Left renal cortex interstitium (tissue), 4 donors: ENCODE data around the gene PDX1. TPM values are rescaled to one million over a fixed set of nuclear protein-coding genes. Genes with fewer than 3 reads are reported as not detected.

ENCODE experiments used
- DNase-seq, 4 donors: peaks; one replicate each; pipeline ENCODE4 v3.0.0-alpha.2; 2013; ENCODE audit warnings: low read depth in 4 of 4, low spot score in 2 of 4, missing footprints in 1 of 4
- polyA plus RNA-seq, 4 donors: library from polyadenylated mRNA; unstranded; fragments of 120-200 nt; gene quantifications; one replicate each; pipeline ENCODE4 v1.2.1, GENCODE V29; 2013; ENCODE audit not compliant: insufficient read length in 4 of 4

PDX1 gene
- polyA plus RNA-seq, 4 donors = not detected

DNA sequence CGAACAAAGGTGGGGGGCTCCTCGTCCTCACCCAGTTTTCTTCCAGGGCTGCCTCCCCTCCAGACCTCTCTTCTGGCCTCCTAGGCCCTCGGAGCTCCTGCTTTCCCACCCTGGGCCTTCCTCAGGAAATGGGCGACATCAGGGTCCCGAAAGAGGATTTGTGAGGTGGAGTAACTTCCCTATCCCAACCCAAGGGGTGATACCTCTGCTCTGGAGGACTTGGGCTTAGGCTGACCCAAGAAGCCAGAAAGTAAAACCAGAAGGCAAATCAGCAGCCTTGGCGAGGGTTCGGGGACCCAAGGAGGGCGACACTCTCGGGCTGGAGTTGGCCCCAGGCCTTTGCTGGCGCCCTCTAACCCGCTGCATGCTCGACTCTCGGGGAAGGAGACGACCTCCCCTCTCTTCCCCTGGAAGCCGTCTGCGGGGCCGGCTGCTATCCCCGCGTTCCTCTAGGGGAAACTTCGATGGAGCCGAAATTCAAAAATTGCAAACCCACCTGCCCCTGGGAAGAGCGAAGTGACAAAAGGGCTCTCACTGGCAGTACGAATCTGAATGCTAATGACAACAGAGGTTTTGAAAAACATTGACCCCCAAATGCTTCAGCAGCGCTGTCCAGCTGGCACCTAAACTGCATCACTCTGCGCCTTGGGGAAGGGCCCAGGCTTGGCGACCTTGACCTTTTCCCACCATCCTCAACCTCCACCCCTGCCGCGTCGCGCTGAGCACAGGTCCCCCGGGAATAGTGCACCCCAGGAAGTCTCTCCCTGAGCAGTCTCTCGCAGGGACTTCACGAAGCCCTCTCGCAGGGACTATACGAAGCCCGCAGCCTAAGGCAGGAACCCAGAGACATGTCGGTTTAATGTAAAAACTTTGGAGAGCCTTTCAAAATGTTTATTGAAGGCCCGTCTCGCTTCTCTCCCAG is 2.4 kb downstream of the PDX1 start:
- no peak for DNase-seq

DNA sequence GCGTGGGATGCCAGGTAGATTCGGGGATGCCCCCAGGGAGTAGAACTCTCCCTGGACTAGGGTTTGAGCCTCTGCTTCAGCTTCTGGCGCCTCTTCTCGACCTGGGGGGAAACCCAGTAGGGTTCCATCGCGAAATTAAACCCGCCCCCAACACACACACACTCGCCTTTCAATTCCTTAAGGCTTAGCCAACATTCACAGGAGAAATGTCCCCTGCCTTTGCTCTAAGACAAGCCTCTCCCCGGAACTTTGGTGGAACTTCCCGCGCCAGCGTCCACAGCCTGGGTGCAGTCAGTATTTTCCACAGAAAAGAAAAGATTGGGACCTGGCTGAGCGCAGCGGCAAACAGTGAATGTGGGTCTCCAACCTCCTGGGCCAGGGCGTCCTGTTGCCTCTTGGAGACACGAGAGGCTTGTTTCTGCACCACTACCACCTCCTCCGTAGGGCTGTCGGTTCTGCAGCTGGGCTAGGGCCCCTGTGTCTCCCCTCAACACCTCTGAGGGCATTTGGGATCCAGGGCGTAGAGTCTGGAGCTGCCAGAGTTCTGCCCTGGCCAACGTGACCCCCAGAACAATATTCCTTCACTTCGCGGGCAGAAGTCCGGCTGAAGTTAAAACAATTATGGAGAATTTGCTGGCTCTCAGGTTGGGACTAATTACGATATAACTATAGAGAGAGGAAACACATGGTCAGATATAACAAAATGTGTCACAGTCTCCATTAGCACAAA is 3.2 kb downstream of the PDX1 start:
- no peak for DNase-seq

DNA sequence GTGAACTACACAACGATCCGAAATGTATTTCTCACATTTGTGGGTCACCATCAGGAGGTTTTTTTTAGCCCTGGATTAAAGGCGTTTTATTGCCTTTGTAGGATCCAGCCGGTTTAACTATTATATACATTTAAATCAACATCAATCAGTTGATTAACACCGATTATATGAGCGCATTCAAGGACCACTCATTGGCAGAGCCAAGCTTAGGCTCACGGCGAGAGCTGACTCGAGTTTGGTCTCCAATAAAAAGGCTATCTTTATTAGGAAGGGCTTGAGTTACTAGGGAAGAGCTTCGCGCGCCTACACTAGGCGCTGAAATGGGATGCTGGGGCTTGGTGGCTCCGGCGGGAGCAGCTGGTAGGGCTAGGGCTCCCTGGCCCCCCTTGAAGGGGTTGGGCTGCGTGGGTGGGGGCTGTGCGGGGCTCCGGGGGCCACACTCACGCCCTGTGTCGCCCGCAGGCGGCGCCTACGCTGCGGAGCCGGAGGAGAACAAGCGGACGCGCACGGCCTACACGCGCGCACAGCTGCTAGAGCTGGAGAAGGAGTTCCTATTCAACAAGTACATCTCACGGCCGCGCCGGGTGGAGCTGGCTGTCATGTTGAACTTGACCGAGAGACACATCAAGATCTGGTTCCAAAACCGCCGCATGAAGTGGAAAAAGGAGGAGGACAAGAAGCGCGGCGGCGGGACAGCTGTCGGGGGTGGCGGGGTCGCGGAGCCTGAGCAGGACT is 4.2 kb downstream of the PDX1 start:
- DNase-seq = no peak

DNA sequence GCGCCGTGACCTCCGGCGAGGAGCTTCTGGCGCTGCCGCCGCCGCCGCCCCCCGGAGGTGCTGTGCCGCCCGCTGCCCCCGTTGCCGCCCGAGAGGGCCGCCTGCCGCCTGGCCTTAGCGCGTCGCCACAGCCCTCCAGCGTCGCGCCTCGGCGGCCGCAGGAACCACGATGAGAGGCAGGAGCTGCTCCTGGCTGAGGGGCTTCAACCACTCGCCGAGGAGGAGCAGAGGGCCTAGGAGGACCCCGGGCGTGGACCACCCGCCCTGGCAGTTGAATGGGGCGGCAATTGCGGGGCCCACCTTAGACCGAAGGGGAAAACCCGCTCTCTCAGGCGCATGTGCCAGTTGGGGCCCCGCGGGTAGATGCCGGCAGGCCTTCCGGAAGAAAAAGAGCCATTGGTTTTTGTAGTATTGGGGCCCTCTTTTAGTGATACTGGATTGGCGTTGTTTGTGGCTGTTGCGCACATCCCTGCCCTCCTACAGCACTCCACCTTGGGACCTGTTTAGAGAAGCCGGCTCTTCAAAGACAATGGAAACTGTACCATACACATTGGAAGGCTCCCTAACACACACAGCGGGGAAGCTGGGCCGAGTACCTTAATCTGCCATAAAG is 4.8 kb downstream of the PDX1 start:
- no peak for DNase-seq

DNA sequence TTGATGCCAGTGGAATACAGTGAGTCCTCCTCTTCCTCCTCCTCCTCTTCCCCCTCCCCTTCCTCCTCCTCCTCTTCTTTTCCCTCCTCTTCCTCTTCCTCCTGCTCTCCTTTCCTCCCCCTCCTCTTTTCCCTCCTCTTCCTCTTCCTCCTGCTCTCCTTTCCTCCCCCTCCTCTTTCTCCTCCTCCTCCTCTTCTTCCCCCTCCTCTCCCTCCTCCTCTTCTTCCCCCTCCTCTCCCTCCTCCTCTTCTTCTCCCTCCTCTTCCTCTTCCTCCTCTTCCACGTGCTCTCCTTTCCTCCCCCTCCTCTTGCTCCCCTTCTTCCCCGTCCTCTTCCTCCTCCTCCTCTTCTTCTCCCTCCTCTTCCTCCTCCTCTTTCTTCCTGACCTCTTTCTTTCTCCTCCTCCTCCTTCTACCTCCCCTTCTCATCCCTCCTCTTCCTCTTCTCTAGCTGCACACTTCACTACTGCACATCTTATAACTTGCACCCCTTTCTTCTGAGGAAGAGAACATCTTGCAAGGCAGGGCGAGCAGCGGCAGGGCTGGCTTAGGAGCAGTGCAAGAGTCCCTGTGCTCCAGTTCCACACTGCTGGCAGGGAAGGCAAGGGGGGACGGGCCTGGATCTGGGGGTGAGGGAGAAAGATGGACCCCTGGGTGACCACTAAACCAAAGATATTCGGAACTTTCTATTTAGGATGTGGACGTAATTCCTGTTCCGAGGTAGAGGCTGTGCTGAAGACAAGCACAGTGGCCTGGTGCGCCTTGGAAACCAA is 5.6 kb downstream of the PDX1 start:
- DNase-seq = no peak

DNA sequence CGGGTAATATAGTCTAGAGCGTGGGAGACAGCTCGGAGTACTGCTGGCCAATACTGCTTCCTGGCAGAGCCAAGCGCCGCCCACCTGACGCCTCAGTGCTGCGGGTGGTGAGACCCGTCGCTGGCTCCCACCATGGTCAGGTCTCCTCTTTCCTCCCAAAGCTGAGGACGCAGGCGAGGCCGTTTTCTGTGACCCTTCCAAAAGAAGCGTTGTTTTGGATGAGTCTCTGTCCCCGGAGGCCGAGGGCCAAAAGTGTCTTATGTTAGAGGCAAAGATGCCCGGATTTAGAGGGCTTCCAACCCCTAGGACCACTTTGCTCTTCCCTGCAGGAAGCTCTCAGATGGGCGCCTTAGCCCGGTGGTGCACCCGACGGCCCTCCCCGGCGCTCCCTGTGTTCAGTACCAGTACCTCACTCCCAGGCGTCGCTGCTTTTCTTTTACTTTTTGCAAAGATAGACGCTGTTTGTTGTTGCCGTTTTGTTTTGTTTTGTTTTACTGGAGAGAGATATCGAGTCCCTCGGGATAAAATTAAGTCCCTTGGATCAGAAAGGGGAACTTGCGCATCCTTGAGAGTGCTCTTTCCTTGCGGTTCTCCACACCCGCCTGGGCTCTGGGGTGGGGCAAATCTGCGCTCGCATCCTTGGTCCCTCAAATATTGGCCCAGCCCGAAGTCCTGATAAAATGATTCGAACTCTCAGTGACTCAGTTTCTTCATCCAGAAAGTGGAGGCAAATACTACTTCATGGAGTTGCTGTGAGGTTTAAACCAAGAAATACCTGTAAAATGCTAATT is 7.0 kb downstream of the PDX1 start:
- DNase-seq = no peak

DNA sequence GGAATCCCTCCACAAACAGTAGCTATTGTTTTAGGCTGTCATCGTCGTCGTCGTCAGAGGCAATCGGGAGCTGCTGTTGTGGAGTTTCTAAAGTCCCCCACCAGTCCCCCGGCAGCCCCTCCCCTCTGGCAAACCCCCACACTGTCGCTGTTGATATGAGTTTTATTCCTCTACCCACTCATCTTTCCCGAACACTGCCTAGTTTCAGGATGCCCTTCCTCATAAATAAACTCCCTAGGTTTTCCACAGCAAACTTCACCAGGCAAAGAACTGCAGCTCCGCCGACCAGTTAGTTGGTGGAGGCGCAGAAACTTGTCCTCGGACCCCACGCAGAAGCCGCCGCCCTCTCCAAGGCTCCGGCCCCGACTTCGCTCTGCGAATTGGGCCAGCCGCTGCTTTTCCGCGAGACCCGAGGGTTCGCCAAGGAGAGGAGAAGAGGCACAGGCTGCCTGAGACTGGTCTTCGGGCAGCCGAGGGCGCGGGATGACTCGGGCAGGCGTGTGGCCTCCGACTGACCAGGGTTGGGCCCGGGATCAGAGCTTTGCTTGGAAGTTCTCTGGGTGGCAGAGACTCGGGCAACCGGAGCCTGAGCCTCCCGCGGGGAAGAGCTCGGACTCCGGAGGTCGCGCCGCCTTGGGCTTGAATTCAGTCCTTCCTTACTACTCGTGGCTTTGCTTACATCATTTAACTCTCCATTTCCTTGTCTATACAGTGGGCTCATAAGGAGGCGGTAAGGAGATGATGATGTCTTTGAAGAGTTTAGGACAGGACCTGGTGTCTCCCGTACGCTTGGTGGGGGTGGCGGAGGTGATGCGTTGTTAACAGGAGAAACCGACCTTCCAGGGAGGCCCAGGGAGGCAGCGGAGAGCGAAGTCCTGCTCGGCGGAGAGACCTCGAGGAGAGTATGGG is 7.9 kb downstream of the PDX1 start:
- DNase-seq = no peak

DNA sequence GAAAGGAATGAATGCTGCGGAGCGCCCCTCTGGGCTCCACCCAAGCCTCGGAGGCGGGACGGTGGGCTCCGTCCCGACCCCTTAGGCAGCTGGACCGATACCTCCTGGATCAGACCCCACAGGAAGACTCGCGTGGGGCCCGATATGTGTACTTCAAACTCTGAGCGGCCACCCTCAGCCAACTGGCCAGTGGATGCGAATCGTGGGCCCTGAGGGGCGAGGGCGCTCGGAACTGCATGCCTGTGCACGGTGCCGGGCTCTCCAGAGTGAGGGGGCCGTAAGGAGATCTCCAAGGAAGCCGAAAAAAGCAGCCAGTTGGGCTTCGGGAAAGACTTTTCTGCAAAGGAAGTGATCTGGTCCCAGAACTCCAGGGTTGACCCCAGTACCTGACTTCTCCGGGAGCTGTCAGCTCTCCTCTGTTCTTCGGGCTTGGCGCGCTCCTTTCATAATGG is 8.6 kb downstream of the PDX1 start:
- no peak for DNase-seq

DNA sequence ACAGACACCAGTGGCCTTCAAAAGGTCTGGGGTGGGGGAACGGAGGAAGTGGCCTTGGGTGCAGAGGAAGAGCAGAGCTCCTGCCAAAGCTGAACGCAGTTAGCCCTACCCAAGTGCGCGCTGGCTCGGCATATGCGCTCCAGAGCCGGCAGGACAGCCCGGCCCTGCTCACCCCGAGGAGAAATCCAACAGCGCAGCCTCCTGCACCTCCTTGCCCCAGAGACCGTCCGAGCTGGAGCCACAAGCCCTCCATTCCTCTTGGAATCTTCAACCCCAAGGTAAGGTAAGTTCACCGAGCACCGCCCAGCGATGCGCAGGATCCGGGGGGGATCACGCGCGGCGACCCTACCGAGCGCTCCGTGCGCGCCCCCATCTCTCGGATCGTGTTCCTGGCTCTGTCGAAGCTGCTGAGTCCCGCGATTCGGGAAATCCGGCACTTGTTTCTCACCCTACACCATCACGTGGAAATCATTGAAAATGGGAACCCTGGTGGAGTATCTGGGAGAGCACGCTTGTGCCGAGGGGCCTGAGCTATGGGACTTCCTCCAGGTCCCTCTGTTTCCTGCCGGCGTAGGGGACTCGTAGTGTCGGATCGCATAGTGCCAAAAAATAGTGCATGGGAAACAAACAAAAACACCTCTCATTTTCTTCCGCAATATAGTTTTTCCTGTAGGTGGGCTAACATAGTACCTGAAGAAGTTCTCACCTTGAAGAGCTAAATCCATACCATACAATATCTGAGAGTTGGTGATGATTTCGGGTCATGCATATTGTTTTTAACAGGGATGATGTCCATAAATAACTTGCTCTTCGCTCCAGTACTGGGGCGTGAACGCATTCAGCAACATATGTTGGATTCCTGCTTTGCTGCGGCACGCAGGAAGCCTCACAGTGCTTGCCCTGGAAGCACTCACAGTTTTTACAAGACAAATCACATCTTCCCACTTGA is 9.3 kb downstream of the PDX1 start:
- DNase-seq = no peak

DNA sequence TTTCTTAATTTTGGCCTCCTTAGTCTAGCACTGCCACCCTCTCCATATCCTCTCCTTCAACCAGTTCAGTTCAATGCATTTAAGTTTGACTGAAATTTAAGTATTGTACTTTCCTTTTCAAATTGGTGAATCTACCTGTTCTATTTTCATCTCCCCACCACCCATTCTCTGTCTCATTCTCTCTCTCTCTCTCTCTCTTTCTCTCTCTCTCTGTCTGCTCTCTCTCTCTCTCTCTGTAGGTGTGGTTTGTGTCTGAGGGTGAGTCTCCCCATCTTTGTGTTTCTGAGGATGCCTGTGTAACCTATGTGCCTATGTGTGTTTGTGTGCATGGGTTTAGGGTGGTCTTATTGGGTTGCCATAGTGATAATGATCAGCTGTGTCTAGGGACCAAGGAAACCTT is 10.1 kb downstream of the PDX1 start:
- DNase-seq = no peak

DNA sequence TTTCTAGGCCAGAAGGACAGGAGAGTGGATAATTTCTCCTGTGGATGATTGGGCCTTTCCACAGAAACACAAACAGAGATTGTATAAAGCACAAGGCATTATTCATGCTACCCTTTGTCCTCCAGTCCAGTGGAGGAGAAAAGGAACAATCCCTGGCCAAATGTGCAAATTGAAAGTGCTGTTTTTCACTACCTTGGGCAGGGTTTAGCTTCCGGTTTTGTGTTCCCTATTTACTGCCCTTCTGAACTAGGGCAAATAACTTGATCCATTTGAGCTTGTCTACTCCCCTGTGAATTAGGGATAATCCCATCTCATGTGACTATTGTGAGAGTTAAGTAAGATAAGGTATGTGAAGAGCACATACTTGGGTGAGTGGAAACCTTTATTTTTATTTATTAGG is 13.3 kb downstream of the PDX1 start:
- DNase-seq = no peak

DNA sequence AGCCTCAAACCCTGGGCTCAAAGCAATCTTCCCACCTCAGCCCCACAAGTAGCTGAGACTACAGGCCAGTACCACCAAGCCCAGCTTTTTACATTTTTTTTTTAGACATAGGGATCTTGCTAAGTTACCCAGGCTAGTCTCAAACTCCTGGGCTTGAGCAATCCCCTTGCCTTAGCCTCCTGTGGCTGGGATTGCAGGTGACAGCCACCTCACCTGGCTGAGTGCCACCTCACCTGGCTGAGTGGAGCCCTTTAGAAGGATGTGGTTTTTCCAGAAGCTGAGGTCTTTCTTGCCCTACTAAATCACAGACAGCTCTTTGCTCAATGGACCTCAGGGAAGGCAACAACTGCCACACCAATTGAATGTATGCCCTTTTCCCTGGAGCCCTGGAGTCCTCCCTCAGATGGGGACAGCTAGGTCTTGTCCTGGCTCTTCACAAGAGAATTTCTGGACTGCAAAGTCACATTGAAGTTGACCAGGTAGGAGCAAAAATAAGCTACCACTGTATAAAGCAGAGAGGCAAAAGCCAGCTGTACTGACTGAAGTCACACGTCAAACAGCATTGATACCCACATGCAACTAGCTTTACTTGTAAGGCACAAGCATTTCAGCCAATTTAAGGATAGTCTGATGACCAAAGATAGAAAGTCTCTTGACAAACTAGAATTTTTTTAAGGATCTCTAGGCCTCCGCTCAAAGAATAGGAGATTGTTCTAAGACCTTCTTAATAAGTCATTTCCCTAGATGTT is 14.0 kb downstream of the PDX1 start:
- no peak for DNase-seq

DNA sequence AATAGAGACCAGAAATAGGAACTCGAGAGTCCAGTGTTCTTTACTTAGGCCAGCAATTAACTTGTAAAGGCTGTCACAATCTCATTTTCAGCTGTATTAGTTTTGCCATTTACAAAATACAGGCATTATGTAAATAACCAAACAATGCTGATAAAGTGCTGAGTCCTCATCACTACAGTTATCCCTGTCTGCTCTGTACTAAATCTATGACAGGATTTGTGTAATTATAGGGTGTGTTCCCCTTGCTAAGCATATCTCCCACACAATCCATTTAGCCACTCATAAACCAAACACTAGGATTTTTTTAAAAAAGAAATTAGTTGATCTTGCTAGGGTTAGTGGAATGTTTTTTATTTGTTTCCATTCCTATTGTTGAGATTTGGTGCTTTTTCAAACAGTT is 23.2 kb downstream of the PDX1 start:
- no peak for DNase-seq

DNA sequence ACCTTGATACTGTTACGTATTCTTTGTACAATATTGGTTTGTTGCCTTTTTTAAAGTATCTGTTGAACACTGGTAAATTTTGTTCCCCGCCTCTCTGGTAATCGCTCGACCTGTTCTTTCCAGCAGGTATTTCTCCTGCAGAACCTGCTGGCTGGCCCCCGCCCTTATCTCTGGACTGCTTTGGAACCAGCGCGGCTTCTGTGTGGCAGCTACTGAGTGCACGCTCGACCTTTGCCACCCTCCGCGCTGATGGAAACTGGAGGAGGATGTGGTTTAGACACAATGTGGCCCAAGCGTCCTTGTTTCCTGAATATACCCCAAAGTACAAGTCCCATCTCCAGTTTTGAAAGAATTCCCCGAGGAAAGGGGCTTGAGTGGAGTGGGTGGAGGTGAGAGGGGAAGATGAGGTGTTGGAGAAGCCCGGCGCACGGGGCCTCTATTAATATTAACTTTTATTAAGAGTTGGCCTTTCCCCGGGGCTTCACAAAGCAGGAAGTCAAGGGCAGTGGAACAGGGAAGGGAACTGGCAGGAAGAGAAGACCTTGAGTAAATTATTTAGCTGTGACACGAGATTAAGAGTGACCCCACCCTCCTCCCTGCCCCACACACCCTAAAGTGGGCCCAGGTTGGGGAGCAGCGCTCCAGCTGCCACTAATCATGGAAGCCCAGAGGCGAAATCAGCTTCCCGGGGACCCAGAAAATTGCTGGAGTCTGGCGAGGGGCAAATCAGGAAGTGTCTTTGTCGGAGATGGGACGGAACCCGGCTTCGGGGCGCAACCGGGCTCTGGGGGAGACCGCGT is 33.3 kb downstream of the PDX1 start:
- no peak for DNase-seq

DNA sequence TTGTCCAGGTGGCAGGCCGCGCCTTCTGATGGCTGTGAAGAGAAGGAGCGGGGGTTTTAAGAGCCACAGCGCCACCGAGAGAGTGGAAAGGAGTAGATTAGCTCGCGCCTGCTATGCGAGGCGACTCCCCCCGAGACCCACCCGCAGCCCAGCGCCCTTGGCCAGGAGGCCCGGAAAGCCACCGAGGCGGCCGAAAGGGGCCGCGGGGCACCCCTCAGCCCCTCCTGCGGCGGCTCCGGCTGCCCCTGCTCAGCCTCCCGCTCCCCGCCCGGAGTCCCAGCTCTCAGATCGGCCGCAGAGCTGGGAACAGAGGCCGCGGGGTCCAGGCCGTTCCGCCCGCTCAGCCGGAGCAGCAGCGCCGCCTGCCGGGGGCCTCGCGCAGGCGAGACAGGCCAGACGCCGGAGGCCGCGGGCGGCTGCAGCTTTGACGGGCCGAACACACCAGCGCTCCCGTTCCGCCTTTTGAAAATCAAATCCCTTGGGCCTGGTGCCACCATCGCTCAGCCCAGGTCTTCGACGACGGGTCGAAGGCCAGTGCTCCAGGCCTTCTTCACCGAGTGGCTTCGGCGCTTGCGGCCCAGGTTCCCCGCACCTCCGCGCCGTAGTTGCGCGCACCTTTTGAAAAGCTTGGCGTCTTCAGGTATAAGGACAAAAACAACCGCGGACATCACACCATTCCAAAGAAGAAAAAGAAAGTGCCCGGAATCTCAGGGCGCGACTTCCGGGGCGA is 34.0 kb downstream of the PDX1 start:
- peak; percentile 60 to 71 (median 69) for DNase-seq
